ENCODE data around the gene TNNC2. TPM values are rescaled to one million over a fixed set of nuclear protein-coding genes. Genes with fewer than 3 reads are reported as not detected.
"Not testable (repeated sequence)": the region's sequence is repeated elsewhere in the genome, so short reads cannot be mapped to it uniquely, and the experiment has no call there.

The TNNC2 gene
- 0.61 TPM for total RNA-seq
- long read RNA-seq: 0 reads

- Histone ChIP-seq H3K9me3 (no peaks in the 10 kb centered on the region), H3K27ac (peak within 1 kb of the TSS; percentile 47), H3K27me3 (peaks cover 15% of the 10 kb centered on the region), H3K36me3 (no peaks in the 10 kb centered on the region), H3K4me3 (no peak within 1 kb of the TSS), H3K4me1 (peaks cover 19% of the 10 kb centered on the region)
- ATAC-seq (no peak), DNase-seq (no peak)
- intact Hi-C loops (cut with DNase I): no loop called here
- no peak for TF ChIP-seq CTCF (IDR thresholded peaks at IDR 0.05)
Measured at GRCh38 chr20:45827030-45827652, at the start of gene TNNC2. TNNC2 (minus strand) TSS chr20:45827312; CDS start chr20:45827248, 64 bp downstream.

- intact Hi-C loops (cut with DNase I): no loop called here
- no peak for TF ChIP-seq CTCF (IDR thresholded peaks at IDR 0.05)
- DNase-seq (no peak), ATAC-seq (no peak)
- H3K4me3 ChIP-seq: no peak overlapping the region
- H3K9me3 ChIP-seq: no peaks in the 10 kb centered on the region
- H3K27me3 ChIP-seq: no peaks in the 10 kb centered on the region
- H3K4me1 ChIP-seq: no peaks in the 10 kb centered on the region
- no peak overlapping the region for H3K27ac ChIP-seq
- H3K36me3 ChIP-seq: peaks cover 18% of the 10 kb centered on the region
Measured at GRCh38 chr20:45874576-45874975, 47.5 kb upstream of the TNNC2 start.

GRCh38 chr20:45874104-45874481 is 47.0 kb upstream of the TNNC2 start:
- H3K27ac ChIP-seq; H3K4me1 ChIP-seq; ATAC-seq; H3K4me3 ChIP-seq; DNase-seq; H3K9me3 ChIP-seq; intact Hi-C loops (cut with DNase I); H3K27me3 ChIP-seq: not testable (repeated sequence)
- H3K36me3 ChIP-seq: peaks cover 18% of the 10 kb centered on the region

- H3K27me3 ChIP-seq: no peaks in the 10 kb centered on the region
- no peak overlapping the region for H3K4me3 ChIP-seq
- TF ChIP-seq CTCF (IDR thresholded peaks at IDR 0.05): no peak
- DNase-seq: no peak
- H3K4me1 ChIP-seq: no peaks in the 10 kb centered on the region
- no peak overlapping the region for H3K27ac ChIP-seq
- no peak for ATAC-seq
- peaks cover 15% of the 10 kb centered on the region for H3K36me3 ChIP-seq
- no peaks in the 10 kb centered on the region for H3K9me3 ChIP-seq
- intact Hi-C loops (cut with DNase I): no loop called here
Measured at GRCh38 chr20:45873409-45874103, 46.4 kb upstream of the TNNC2 start.

- no peak overlapping the region for H3K4me3 ChIP-seq
- H3K4me1 ChIP-seq: no peaks in the 10 kb centered on the region
- intact Hi-C loops (cut with DNase I): no loop called here
- peaks cover 6% of the 10 kb centered on the region for H3K36me3 ChIP-seq
- TF ChIP-seq CTCF (IDR thresholded peaks at IDR 0.05): no peak
- DNase-seq: no peak
- H3K27me3 ChIP-seq: no peaks in the 10 kb centered on the region
- no peaks in the 10 kb centered on the region for H3K9me3 ChIP-seq
- no peak overlapping the region for H3K27ac ChIP-seq
- no peak for ATAC-seq
Measured at GRCh38 chr20:45872626-45873025, 45.5 kb upstream of the TNNC2 start.

- ATAC-seq (no peak), DNase-seq (no peak)
- TF ChIP-seq CTCF (IDR thresholded peaks at IDR 0.05): no peak
- no peaks in the 10 kb centered on the region for H3K9me3 ChIP-seq
- no peaks in the 10 kb centered on the region for H3K27me3 ChIP-seq
- no peaks in the 10 kb centered on the region for H3K36me3 ChIP-seq
- no peak overlapping the region for H3K4me3 ChIP-seq
- no peaks in the 10 kb centered on the region for H3K4me1 ChIP-seq
- no peak overlapping the region for H3K27ac ChIP-seq
- intact Hi-C loops (cut with DNase I): no loop called here
Measured at GRCh38 chr20:45867819-45868176, 40.7 kb upstream of the TNNC2 start.

Measured in upper lobe of right lung (tissue), 1 donor.